Measurements from ENCODE around the gene CNR2. TPM values are rescaled to one million over a fixed set of nuclear protein-coding genes. Genes with fewer than 3 reads are reported as not detected.

Gene CNR2
- total RNA-seq, 2 donors from 2014 or later, result not detected

DNA sequence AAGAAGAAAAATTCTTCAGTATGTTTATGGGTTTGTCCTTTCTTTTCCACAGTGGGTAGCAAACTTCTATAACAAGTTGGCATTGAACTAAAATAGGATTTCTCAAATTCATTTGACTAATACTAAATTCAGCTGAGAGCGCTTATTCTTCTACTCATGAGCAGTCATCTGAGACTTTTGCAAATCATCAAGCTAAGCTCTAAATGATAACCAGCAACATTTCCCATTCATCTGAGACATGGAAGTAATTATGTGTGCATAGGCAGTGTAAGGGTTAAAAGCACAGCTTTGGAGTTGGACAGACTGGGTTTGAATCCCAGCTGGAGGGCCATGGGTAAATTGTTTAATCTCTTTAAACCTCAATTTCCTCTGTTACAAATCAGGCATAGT lies 18.3 kb upstream of the CNR2 start:
- H3K4me1 ChIP-seq (ENCODE audit: control insufficient read depth, insufficient read depth, low read length), result no peaks in the 10 kb centered on the region
- no peaks in the 10 kb centered on the region for H3K36me3 ChIP-seq (ENCODE audit: control insufficient read depth, insufficient read depth, low read length)
- Mint-ChIP-seq H3K4me1 (no peaks in the 10 kb centered on the region), H3K4me3 (no peak overlapping the region), H3K27ac (no peak overlapping the region), H3K9me3 (peaks cover 4% of the 10 kb centered on the region), H3K27me3 (ENCODE audit: insufficient read depth) (no peaks in the 10 kb centered on the region), H3K36me3 (ENCODE audit: low read depth) (no peaks in the 10 kb centered on the region)
- H3K9ac ChIP-seq (ENCODE audit: extremely low read depth, low read length, poor library complexity, severe bottlenecking), result no peak overlapping the region
- TF ChIP-seq, protein P1, sequence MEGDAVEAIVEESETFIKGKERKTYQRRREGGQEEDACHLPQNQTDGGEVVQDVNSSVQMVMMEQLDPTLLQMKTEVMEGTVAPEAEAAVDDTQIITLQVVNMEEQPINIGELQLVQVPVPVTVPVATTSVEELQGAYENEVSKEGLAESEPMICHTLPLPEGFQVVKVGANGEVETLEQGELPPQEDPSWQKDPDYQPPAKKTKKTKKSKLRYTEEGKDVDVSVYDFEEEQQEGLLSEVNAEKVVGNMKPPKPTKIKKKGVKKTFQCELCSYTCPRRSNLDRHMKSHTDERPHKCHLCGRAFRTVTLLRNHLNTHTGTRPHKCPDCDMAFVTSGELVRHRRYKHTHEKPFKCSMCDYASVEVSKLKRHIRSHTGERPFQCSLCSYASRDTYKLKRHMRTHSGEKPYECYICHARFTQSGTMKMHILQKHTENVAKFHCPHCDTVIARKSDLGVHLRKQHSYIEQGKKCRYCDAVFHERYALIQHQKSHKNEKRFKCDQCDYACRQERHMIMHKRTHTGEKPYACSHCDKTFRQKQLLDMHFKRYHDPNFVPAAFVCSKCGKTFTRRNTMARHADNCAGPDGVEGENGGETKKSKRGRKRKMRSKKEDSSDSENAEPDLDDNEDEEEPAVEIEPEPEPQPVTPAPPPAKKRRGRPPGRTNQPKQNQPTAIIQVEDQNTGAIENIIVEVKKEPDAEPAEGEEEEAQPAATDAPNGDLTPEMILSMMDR (conservative IDR thresholded peaks at IDR 0.05), result no peak
- 93 to 100% methylated on average over 1 of the region's 1 CpG for WGBS, 2 experiments (ENCODE audit: insufficient coverage in 1 of 2, insufficient read length in 1 of 2)
- H3K27ac ChIP-seq (ENCODE audit: low read depth, low read length), result no peak overlapping the region
- no peaks in the 10 kb centered on the region for H3K27me3 ChIP-seq (ENCODE audit: control insufficient read depth, insufficient read depth, low read length, poor library complexity, severe bottlenecking)
- no peak for DNase-seq
- H3K9me3 ChIP-seq (ENCODE audit: control insufficient read depth, low read length), result no peaks in the 10 kb centered on the region
- no peak overlapping the region for H3K4me3 ChIP-seq (ENCODE audit: low read length)

DNA sequence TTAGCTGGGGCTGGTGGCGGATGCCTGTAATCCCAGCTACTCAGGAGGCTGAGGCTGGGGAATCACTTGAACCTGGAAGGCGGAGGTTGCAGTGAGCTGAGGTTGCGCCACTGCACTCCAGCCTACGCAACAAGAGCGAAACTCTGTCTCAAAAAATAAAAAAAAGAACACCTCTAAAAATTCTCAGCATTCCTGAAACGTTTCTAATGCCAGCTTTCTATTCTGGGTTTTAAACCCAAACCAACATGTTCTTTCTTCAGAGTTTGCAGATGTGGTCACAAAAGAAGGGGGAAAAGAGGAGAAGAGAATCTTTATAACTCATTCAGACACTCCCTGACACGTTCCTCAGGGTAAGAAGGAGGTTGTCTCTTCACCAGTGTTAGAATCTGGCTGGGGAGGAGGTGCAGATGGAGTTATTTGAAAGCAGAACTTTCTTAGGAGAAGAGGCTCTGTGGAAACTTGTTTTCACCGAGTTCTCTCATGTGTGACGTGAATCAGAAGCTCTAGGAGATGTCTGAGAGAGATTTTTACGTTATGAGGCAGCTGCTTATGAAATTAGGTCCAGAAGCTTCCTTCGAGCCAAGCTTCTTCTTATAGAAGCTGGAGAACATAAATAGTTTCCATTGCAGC lies 17.8 kb upstream of the CNR2 start:
- Histone ChIP-seq H3K4me1 (ENCODE audit: control insufficient read depth, insufficient read depth, low read length) (no peaks in the 10 kb centered on the region), H3K9me3 (ENCODE audit: control insufficient read depth, low read length) (no peaks in the 10 kb centered on the region), H3K27ac (ENCODE audit: low read depth, low read length) (no peak overlapping the region), H3K4me3 (ENCODE audit: low read length) (no peak overlapping the region), H3K36me3 (ENCODE audit: control insufficient read depth, insufficient read depth, low read length) (no peaks in the 10 kb centered on the region), H3K27me3 (ENCODE audit: control insufficient read depth, insufficient read depth, low read length, poor library complexity, severe bottlenecking) (no peaks in the 10 kb centered on the region), H3K9ac (ENCODE audit: extremely low read depth, low read length, poor library complexity, severe bottlenecking) (no peak overlapping the region)
- H3K9me3 Mint-ChIP-seq, result peaks cover 4% of the 10 kb centered on the region
- no peaks in the 10 kb centered on the region for H3K27me3 Mint-ChIP-seq (ENCODE audit: insufficient read depth)
- no peak overlapping the region for H3K27ac Mint-ChIP-seq
- DNase-seq, result no peak
- WGBS, 2 experiments (ENCODE audit: insufficient coverage in 1 of 2, insufficient read length in 1 of 2), result 81 to 92% methylated on average over 6 to 11 of the region's 11 CpGs
- no peaks in the 10 kb centered on the region for H3K4me1 Mint-ChIP-seq
- H3K36me3 Mint-ChIP-seq (ENCODE audit: low read depth), result no peaks in the 10 kb centered on the region
- no peak overlapping the region for H3K4me3 Mint-ChIP-seq
- TF ChIP-seq, protein P1 (conservative IDR thresholded peaks at IDR 0.05), result no peak

DNA sequence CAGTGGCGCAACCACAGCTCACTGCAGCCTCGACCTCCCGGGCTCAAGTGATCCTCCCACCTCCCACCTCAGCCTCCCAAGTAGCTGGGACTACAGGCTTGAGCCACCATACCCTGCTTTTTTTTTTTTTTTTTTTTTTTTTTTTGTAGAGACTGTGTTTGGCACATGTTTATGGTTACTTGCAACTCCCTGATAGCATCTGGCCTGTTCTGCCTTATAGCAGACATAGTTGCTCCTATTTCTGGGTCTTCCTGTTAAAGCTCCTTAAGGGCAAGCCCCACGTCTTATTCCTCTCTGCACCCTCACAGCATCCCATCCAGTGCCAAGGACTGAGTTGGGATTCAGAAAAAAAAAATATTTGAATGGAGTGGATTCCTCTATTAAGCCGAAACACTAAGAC lies 17.1 kb upstream of the CNR2 start:
- Mint-ChIP-seq H3K27me3 (ENCODE audit: insufficient read depth) (no peaks in the 10 kb centered on the region), H3K36me3 (ENCODE audit: low read depth) (no peaks in the 10 kb centered on the region), H3K4me3 (no peak overlapping the region), H3K9me3 (peaks cover 4% of the 10 kb centered on the region), H3K27ac (no peak overlapping the region), H3K4me1 (no peaks in the 10 kb centered on the region)
- Histone ChIP-seq H3K27me3 (ENCODE audit: control insufficient read depth, insufficient read depth, low read length, poor library complexity, severe bottlenecking) (no peaks in the 10 kb centered on the region), H3K4me1 (ENCODE audit: control insufficient read depth, insufficient read depth, low read length) (no peaks in the 10 kb centered on the region), H3K27ac (ENCODE audit: low read depth, low read length) (no peak overlapping the region), H3K9ac (ENCODE audit: extremely low read depth, low read length, poor library complexity, severe bottlenecking) (no peak overlapping the region), H3K4me3 (ENCODE audit: low read length) (no peak overlapping the region), H3K36me3 (ENCODE audit: control insufficient read depth, insufficient read depth, low read length) (no peaks in the 10 kb centered on the region), H3K9me3 (ENCODE audit: control insufficient read depth, low read length) (no peaks in the 10 kb centered on the region)
- 96% methylated on average over 5 of the region's 5 CpGs; no CpG with 5 or more reads in 1 of the 2 experiments for WGBS, 2 experiments (ENCODE audit: insufficient coverage in 1 of 2, insufficient read length in 1 of 2)
- DNase-seq, result no peak
- TF ChIP-seq, protein P1 (conservative IDR thresholded peaks at IDR 0.05), result no peak
